H1 (cell line): ENCODE results near the gene TAS2R30.

ENCODE experiments used
- CREB1 ChIP-seq: IDR thresholded peaks from 2 replicates; pipeline ENCODE4 v1.6.1; 2012; ENCODE audit warnings: inconsistent platforms
- CTCF ChIP-seq, 3 experiments: IDR thresholded peaks; 1 replicate in 2 of 3; 2 replicates in 1 of 3; pipeline versions ENCODE4 v1.5.1 to v1.6.1; 2011; ENCODE audit warnings: low read length in 3 of 3, mild to moderate bottlenecking in 3 of 3, inconsistent platforms in 2 of 3, low read depth in 1 of 3, moderate library complexity in 1 of 3; ENCODE audit not compliant: insufficient read depth in 1 of 3; ENCODE audit errors: control extremely low read depth in 1 of 3
- GABPA ChIP-seq: IDR thresholded peaks from 2 replicates; pipeline ENCODE4 v1.6.1; 2011; ENCODE audit warnings: mild to moderate bottlenecking, low read length, moderate library complexity, borderline replicate concordance; ENCODE audit not compliant: insufficient read depth
- JUND ChIP-seq: IDR thresholded peaks from 2 replicates; pipeline ENCODE4 v1.6.1; 2011; ENCODE audit warnings: mild to moderate bottlenecking, improper control_type of control experiment, low read length
- POLR2AphosphoS5 ChIP-seq: IDR thresholded peaks from 2 replicates; pipeline ENCODE4 v1.6.1; 2011; ENCODE audit warnings: low read depth, low read length
- RFX5 ChIP-seq: IDR thresholded peaks from 2 replicates; pipeline ENCODE4 v1.6.1; 2011; ENCODE audit warnings: low read depth, low read length, improper control_type of control experiment, borderline replicate concordance
- RNF2 ChIP-seq: fragments of 200-900, 300-1000 bp; sonication (generic); IDR thresholded peaks from 2 replicates; pipeline ENCODE4 v1.7.1; 2016; ENCODE audit warnings: borderline replicate concordance, low read depth, mild to moderate bottlenecking, antibody characterized with exemption, low read length; ENCODE audit not compliant: poor library complexity, severe bottlenecking; ENCODE audit errors: missing control alignments
- SAP30 ChIP-seq: fragments of 300-600 bp; sonication (generic); IDR thresholded peaks from 2 replicates; pipeline ENCODE4 v1.7.1; 2012; ENCODE audit warnings: low read length, moderate library complexity, mild to moderate bottlenecking, inconsistent platforms; ENCODE audit not compliant: insufficient read depth, insufficient replicate concordance
- SIN3A ChIP-seq, 2 experiments: IDR thresholded peaks in 1 of 2; conservative IDR thresholded peaks in 1 of 2; 2 replicates each; pipeline ENCODE4 v1.6.1; 2011 to 2012; ENCODE audit warnings: low read length in 2 of 2, improper control_type of control experiment in 1 of 2, low read depth in 1 of 2, mild to moderate bottlenecking in 1 of 2
- TAF1 ChIP-seq: IDR thresholded peaks from 2 replicates; pipeline ENCODE4 v1.6.1; 2011; ENCODE audit warnings: mild to moderate bottlenecking, low read depth, low read length

- TF ChIP-seq CTCF (IDR thresholded peaks at IDR 0.05; ENCODE audit: control extremely low read depth in 1 of 3, insufficient read depth in 1 of 3, low read depth in 1 of 3, low read length in 3 of 3), result no peak
- TF ChIP-seq POLR2AphosphoS5, result no peak
- no peak for TF ChIP-seq TAF1
- no peak for TF ChIP-seq RNF2
- TF ChIP-seq RFX5, result no peak
- TF ChIP-seq GABPA, result no peak
- no peak for TF ChIP-seq JUND
- TF ChIP-seq CREB1, result no peak
- TF ChIP-seq SIN3A (conservative IDR thresholded peaks at IDR 0.05 in 1 of 2, IDR thresholded peaks at IDR 0.05 in 1 of 2; ENCODE audit: low read depth in 1 of 2, low read length in 2 of 2), result no peak
- no peak for TF ChIP-seq SAP30
These were observed 16.4 kb upstream of the TAS2R30 start for GRCh38 chr12:11150832-11151231.
